ENCODE data around the gene IGSF23. TPM values are rescaled to one million over a fixed set of nuclear protein-coding genes. Genes with fewer than 3 reads are reported as not detected.

The IGSF23 gene
- total RNA-seq, 1 donor from 2014 or later: not detected

- Mint-ChIP-seq H3K4me3 (ENCODE audit: unreplicated experiment) (no peak overlapping the region), H3K36me3 (ENCODE audit: low read depth, unreplicated experiment) (no peaks in the 10 kb centered on the region), H3K27ac (ENCODE audit: unreplicated experiment) (no peak overlapping the region), H3K9me3 (ENCODE audit: unreplicated experiment) (no peaks in the 10 kb centered on the region), H3K4me1 (ENCODE audit: unreplicated experiment) (peaks cover 2% of the 10 kb centered on the region), H3K27me3 (ENCODE audit: unreplicated experiment) (peaks cover 4% of the 10 kb centered on the region)
- DNase-seq (ENCODE audit: low spot score): no peak
- TF ChIP-seq CTCF (IDR thresholded peaks at IDR 0.05; ENCODE audit: unreplicated experiment): no peak
Measured at GRCh38 chr19:44614313-44614712, 950 bp downstream of the IGSF23 start.

- Mint-ChIP-seq H3K27ac (ENCODE audit: unreplicated experiment) (no peak overlapping the region), H3K27me3 (ENCODE audit: unreplicated experiment) (peaks cover 4% of the 10 kb centered on the region), H3K4me1 (ENCODE audit: unreplicated experiment) (peaks cover 2% of the 10 kb centered on the region), H3K36me3 (ENCODE audit: low read depth, unreplicated experiment) (no peaks in the 10 kb centered on the region), H3K4me3 (ENCODE audit: unreplicated experiment) (no peak overlapping the region), H3K9me3 (ENCODE audit: unreplicated experiment) (no peaks in the 10 kb centered on the region)
- TF ChIP-seq CTCF (IDR thresholded peaks at IDR 0.05; ENCODE audit: unreplicated experiment): no peak
- DNase-seq (ENCODE audit: low spot score): no peak
Measured at GRCh38 chr19:44615863-44616247, 2.5 kb downstream of the IGSF23 start.

DNA sequence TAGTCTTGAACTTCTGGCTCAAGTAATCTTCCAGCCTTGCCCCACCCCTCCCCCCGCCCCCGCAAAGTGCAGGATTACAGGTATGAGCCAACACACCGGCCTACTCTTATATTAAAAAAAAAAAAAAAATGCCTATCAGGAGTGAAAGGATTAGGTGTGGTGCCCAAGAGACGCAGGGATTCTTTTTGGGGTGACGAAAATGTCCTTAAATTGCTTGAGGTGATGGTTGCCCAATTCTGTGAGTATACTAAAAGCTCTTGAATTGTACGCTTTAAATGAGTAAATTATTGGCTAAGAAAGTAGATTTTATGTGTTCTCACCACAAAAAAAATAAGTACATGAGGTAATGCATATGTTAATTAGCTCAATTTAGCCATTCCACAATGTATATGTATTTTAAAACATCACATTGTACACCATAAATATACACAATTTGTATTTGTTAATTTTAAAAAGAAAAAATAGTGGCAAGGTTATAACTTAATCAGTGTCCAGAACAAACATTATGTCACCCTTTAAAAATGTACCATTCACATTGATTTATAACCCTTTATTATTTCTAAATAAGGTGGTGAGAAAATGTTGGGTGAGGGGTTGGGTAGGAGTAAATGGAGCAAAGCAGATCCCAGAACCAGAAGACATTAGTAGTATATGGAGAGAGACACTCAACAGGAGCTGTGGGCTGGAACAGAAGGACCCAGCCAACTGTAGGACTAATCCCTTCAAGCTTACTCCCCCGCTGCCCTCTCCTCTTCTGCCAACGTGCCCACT is 3.9 kb downstream of the IGSF23 start:
- Mint-ChIP-seq H3K9me3 (ENCODE audit: unreplicated experiment) (no peaks in the 10 kb centered on the region), H3K36me3 (ENCODE audit: low read depth, unreplicated experiment) (no peaks in the 10 kb centered on the region)
- TF ChIP-seq CTCF (IDR thresholded peaks at IDR 0.05; ENCODE audit: unreplicated experiment): no peak

DNA sequence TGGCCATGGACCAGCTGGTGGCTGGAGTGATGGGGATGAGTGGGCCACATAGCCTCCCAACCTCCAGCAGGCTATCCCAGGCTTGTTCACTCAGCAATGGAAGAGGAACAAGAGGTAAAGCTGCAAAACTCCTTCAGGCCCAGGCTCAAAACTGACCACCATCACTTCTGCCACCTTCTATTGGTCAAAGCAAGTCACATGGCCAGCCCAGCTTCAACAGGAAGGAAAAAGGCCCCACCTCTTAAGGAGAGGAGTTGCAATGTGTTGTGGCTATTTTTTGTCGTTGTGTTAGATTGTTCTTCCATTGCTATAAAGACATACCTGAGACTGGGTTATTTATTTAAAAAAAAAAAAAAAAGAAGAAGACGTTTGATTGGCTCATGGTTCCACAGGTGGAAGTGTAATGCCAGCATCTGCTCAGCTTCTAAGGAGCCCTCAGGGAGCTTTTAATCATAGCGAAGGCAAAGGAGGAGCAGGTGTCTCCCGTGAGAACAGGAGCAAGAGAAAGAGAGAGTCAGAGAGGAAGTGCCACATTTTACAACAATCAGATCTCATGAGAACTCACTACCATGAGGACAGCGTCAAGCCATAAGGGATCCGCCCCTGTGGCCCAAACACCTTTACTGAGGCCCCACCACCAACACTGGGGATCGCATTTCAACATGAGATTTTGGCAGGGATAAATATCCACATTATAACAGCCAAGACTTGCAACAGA is 5.4 kb downstream of the IGSF23 start:
- H3K4me3 Mint-ChIP-seq (ENCODE audit: unreplicated experiment): no peak overlapping the region
- no peak overlapping the region for H3K27ac Mint-ChIP-seq (ENCODE audit: unreplicated experiment)
- no peak for TF ChIP-seq CTCF (IDR thresholded peaks at IDR 0.05; ENCODE audit: unreplicated experiment)
- no peaks in the 10 kb centered on the region for H3K9me3 Mint-ChIP-seq (ENCODE audit: unreplicated experiment)
- H3K4me1 Mint-ChIP-seq (ENCODE audit: unreplicated experiment): peaks cover 5% of the 10 kb centered on the region
- H3K27me3 Mint-ChIP-seq (ENCODE audit: unreplicated experiment): peaks cover 4% of the 10 kb centered on the region
- no peaks in the 10 kb centered on the region for H3K36me3 Mint-ChIP-seq (ENCODE audit: low read depth, unreplicated experiment)
- no peak for DNase-seq (ENCODE audit: low spot score)

More for the DNA sequence above, 3.9 kb downstream of the IGSF23 start:
- Mint-ChIP-seq H3K27ac (ENCODE audit: unreplicated experiment) (no peak overlapping the region), H3K4me1 (ENCODE audit: unreplicated experiment) (peaks cover 2% of the 10 kb centered on the region), H3K27me3 (ENCODE audit: unreplicated experiment) (peaks cover 4% of the 10 kb centered on the region), H3K4me3 (ENCODE audit: unreplicated experiment) (no peak overlapping the region)
- no peak for DNase-seq (ENCODE audit: low spot score)

- no peaks in the 10 kb centered on the region for H3K27me3 Mint-ChIP-seq (ENCODE audit: unreplicated experiment)
- H3K27ac Mint-ChIP-seq (ENCODE audit: unreplicated experiment): no peak overlapping the region
- H3K4me3 Mint-ChIP-seq (ENCODE audit: unreplicated experiment): no peak overlapping the region
- no peaks in the 10 kb centered on the region for H3K36me3 Mint-ChIP-seq (ENCODE audit: low read depth, unreplicated experiment)
- no peak for TF ChIP-seq CTCF (IDR thresholded peaks at IDR 0.05; ENCODE audit: unreplicated experiment)
- peaks cover 3% of the 10 kb centered on the region for H3K4me1 Mint-ChIP-seq (ENCODE audit: unreplicated experiment)
- H3K9me3 Mint-ChIP-seq (ENCODE audit: unreplicated experiment): no peaks in the 10 kb centered on the region
- DNase-seq (ENCODE audit: low spot score): no peak
Measured at GRCh38 chr19:44620667-44621066, 7.3 kb downstream of the IGSF23 start.

All from endothelial cell (in vitro differentiated cells).